Testis (tissue), 3 donors: ENCODE measurements around the gene RNF223. TPM values are rescaled to one million over a fixed set of nuclear protein-coding genes. Genes with fewer than 3 reads are reported as not detected.

Experiments used
- DNase-seq: peaks from one replicate; pipeline ENCODE4 v3.0.0-alpha.2; 2019
- H3K27ac ChIP-seq, 2 donors: fragments of 200-600 bp; sonication (generic); one replicate each; pipeline ENCODE4 v1.5.1; 2019
- H3K27me3 ChIP-seq: fragments of 200-600 bp; sonication (generic); one replicate; pipeline ENCODE4 v1.5.1; 2019
- H3K36me3 ChIP-seq: fragments of 200-600 bp; sonication (generic); one replicate; pipeline ENCODE4 v1.5.1; 2017; ENCODE audit warnings: low read depth; ENCODE audit errors: missing control alignments
- H3K4me1 ChIP-seq: fragments of 200-600 bp; sonication (generic); one replicate; pipeline ENCODE4 v1.5.1; 2019
- H3K4me3 ChIP-seq, 2 donors: fragments of 200-600 bp; sonication (generic); one replicate each; pipeline ENCODE4 v1.5.1; 2017 to 2019
- H3K9me3 ChIP-seq: fragments of 200-600 bp; sonication (generic); one replicate; pipeline ENCODE4 v1.5.1; 2017
- CTCF ChIP-seq, 3 experiments: fragments of 450-650 bp in 2 of 3; fragments of 200-600 bp in 1 of 3; sonication (generic) in 1 of 3; IDR thresholded peaks; one replicate each; pipeline ENCODE4 v1.5.1; 2016 to 2019; ENCODE audit warnings: antibody characterized with exemption in 3 of 3, mild to moderate bottlenecking in 2 of 3, moderate library complexity in 1 of 3
- POLR2A ChIP-seq: fragments of 450-650 bp; IDR thresholded peaks from one replicate; pipeline ENCODE4 v1.6.1; 2017; ENCODE audit warnings: antibody characterized with exemption, mild to moderate bottlenecking, moderate library complexity
- WGBS, 2 donors: methylation state at CpG; one replicate each; pipeline ENCODE4 v1.1.5; 2018; 5-methylcytosine and 5-hydroxymethylcytosine counted together
- intact Hi-C: fragments of 100-400 bp; cut with DNase I; formaldehyde crosslinking; loops from one replicate; pipeline ENCODE4 v1.15.1; 2023; ENCODE audit warnings: low total_unique reads
- polyA plus RNA-seq: library from polyadenylated mRNA; stranded (reverse); fragments of 350-450 nt; fragmentation: Illumina TruSeq; extraction: RNeasy Lipid Tissue Mini Kit (QIAGEN cat#74804); gene quantifications from one replicate; pipeline ENCODE4 v1.2.3, GENCODE V29; 2014; ENCODE audit warnings: low read depth, low replicate concordance; ENCODE audit not compliant: insufficient read depth
- total RNA-seq, 2 donors: library from RNA; depleted of rRNA; stranded (reverse); fragments of >200 nt; gene quantifications; one replicate each; pipeline ENCODE4 v1.2.3, GENCODE V29; 2016

Gene RNF223
- total and polyA plus RNA-seq, 3 donors from 2014 or later = 0.19 to 0.31 TPM; not detected in 1

- no peaks in the 10 kb centered on the region for H3K9me3 ChIP-seq
- WGBS, 2 donors = 91 to 94% methylated on average over 14 of the region's 14 CpGs
- H3K36me3 ChIP-seq = no peaks in the 10 kb centered on the region
- no peak overlapping the region for H3K27ac ChIP-seq
- no peak overlapping the region for H3K4me3 ChIP-seq
- H3K4me1 ChIP-seq = no peaks in the 10 kb centered on the region
- H3K27me3 ChIP-seq = no peaks in the 10 kb centered on the region
- TF ChIP-seq CTCF (IDR thresholded peaks at IDR 0.05) (no peak), POLR2A (no peak)
- intact Hi-C loops = no loop called here
- DNase-seq = no peak
Observed at GRCh38 chr1:1092894-1093609, 18.9 kb upstream of the RNF223 start.

GRCh38 chr1:1092149-1092855 is 18.2 kb upstream of the RNF223 start:
- Histone ChIP-seq H3K27ac (no peak overlapping the region), H3K4me3 (no peak overlapping the region), H3K27me3 (no peaks in the 10 kb centered on the region), H3K36me3 (no peaks in the 10 kb centered on the region), H3K9me3 (no peaks in the 10 kb centered on the region), H3K4me1 (no peaks in the 10 kb centered on the region)
- no peak for DNase-seq
- TF ChIP-seq POLR2A = no peak
- no peak for TF ChIP-seq CTCF (IDR thresholded peaks at IDR 0.05)
- 95 to 97% methylated on average over 10 to 24 of the region's 28 CpGs for WGBS, 2 donors
- intact Hi-C loops = no loop called here

- H3K36me3 ChIP-seq = no peaks in the 10 kb centered on the region
- TF ChIP-seq POLR2A = no peak
- TF ChIP-seq CTCF (IDR thresholded peaks at IDR 0.05) = no peak
- no peak overlapping the region for H3K27ac ChIP-seq
- DNase-seq = peak; percentile 50
- intact Hi-C loops = no loop called here
- WGBS, 2 donors = 72 to 78% methylated on average over 22 to 28 of the region's 28 CpGs
- no peaks in the 10 kb centered on the region for H3K4me1 ChIP-seq
- H3K27me3 ChIP-seq = no peaks in the 10 kb centered on the region
- H3K9me3 ChIP-seq = no peaks in the 10 kb centered on the region
- no peak overlapping the region for H3K4me3 ChIP-seq
Observed at GRCh38 chr1:1091344-1092148, 17.4 kb upstream of the RNF223 start.

- Histone ChIP-seq H3K9me3 (no peaks in the 10 kb centered on the region), H3K4me3 (no peak overlapping the region), H3K27me3 (no peaks in the 10 kb centered on the region), H3K27ac (no peak overlapping the region), H3K36me3 (no peaks in the 10 kb centered on the region), H3K4me1 (no peaks in the 10 kb centered on the region)
- TF ChIP-seq CTCF (IDR thresholded peaks at IDR 0.05) (no peak), POLR2A (no peak)
- no peak for DNase-seq
- WGBS, 2 donors = 89 to 95% methylated on average over 7 to 45 of the region's 45 CpGs
- intact Hi-C loops = no loop called here
Observed at GRCh38 chr1:1090424-1091343, 16.6 kb upstream of the RNF223 start.
